ENCODE measurements around the gene PPM1E. TPM values are rescaled to one million over a fixed set of nuclear protein-coding genes. Genes with fewer than 3 reads are reported as not detected.

The PPM1E gene
- total and polyA plus RNA-seq, 2 of the 4 experiments (the other 2 are of a cell fraction) = under 0.01 to 0.05 TPM

DNA sequence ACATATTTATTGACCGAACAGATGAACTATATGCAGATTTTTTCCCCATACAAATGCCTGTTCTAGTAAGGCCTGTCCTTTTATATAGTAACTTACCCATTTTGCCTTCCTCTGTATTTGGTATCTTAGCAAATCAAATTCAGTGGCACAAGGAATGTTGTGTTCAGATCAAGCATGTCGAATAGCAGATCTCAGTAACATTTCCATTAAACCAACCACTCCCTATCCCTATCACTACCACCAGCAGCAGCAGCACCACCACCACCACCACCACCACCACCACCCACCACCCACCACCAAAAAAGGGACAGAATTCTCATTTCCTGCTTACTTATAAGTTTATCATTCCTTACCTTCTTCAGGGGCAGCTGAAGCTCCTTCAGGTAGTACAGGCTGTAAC is 256.3 kb downstream of the PPM1E start:
- TF ChIP-seq RAD21 (IDR thresholded peaks at IDR 0.05; ENCODE audit: low read length) = no peak
- no peak for TF ChIP-seq RCOR1 (IDR thresholded peaks at IDR 0.05; ENCODE audit: insufficient replicate concordance, low read length)
- no peak for TF ChIP-seq NFE2L2 (IDR thresholded peaks at IDR 0.05; ENCODE audit: low read depth, low read length)
- no peak for TF ChIP-seq MAZ (IDR thresholded peaks at IDR 0.05; ENCODE audit: borderline replicate concordance, low read depth, low read length)
- TF ChIP-seq ELK1 (IDR thresholded peaks at IDR 0.05; ENCODE audit: borderline replicate concordance, low read depth, low read length) = no peak
- no peak for TF ChIP-seq MAFK (IDR thresholded peaks at IDR 0.05; ENCODE audit: low read depth, low read length)
- TF ChIP-seq, protein P1, sequence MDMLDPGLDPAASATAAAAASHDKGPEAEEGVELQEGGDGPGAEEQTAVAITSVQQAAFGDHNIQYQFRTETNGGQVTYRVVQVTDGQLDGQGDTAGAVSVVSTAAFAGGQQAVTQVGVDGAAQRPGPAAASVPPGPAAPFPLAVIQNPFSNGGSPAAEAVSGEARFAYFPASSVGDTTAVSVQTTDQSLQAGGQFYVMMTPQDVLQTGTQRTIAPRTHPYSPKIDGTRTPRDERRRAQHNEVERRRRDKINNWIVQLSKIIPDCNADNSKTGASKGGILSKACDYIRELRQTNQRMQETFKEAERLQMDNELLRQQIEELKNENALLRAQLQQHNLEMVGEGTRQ (IDR thresholded peaks at IDR 0.05; ENCODE audit: low read depth, low read length) = no peak
- TF ChIP-seq, protein P2, sequence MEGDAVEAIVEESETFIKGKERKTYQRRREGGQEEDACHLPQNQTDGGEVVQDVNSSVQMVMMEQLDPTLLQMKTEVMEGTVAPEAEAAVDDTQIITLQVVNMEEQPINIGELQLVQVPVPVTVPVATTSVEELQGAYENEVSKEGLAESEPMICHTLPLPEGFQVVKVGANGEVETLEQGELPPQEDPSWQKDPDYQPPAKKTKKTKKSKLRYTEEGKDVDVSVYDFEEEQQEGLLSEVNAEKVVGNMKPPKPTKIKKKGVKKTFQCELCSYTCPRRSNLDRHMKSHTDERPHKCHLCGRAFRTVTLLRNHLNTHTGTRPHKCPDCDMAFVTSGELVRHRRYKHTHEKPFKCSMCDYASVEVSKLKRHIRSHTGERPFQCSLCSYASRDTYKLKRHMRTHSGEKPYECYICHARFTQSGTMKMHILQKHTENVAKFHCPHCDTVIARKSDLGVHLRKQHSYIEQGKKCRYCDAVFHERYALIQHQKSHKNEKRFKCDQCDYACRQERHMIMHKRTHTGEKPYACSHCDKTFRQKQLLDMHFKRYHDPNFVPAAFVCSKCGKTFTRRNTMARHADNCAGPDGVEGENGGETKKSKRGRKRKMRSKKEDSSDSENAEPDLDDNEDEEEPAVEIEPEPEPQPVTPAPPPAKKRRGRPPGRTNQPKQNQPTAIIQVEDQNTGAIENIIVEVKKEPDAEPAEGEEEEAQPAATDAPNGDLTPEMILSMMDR (conservative IDR thresholded peaks at IDR 0.05; ENCODE audit: low read depth, low read length) = no peak
- no peak for TF ChIP-seq BHLHE40 (IDR thresholded peaks at IDR 0.05; ENCODE audit: low read depth, low read length)
- no peak for TF ChIP-seq POLR2A (IDR thresholded peaks at IDR 0.05; ENCODE audit: low read depth, low read length)
- no peak for TF ChIP-seq CHD1 (IDR thresholded peaks at IDR 0.05; ENCODE audit: low read depth, low read length)
- no peak for TF ChIP-seq RFX5 (IDR thresholded peaks at IDR 0.05; ENCODE audit: low read depth, low read length)
- no peak for TF ChIP-seq MXI1 (IDR thresholded peaks at IDR 0.05; ENCODE audit: borderline replicate concordance, low read depth, low read length)
- TF ChIP-seq CEBPB (IDR thresholded peaks at IDR 0.05; ENCODE audit: low read depth, low read length) = no peak
- no peak for TF ChIP-seq SMC3 (IDR thresholded peaks at IDR 0.05; ENCODE audit: low read depth, low read length)
- TF ChIP-seq FOS (IDR thresholded peaks at IDR 0.05; ENCODE audit: low read depth, low read length) = no peak
- no peak for DNase-seq
- H3K4me1 ChIP-seq (ENCODE audit: control insufficient read depth, insufficient read depth, low read length) = no peaks in the 10 kb centered on the region
- H3K14ac ChIP-seq (replicated peaks; ENCODE audit: low read depth, low read length) = no peak overlapping the region
- in situ Hi-C loops (cut with MboI; ENCODE audit: low sequenced_read_pairs) = no loop called here
- H3K27me3 ChIP-seq (ENCODE audit: control insufficient read depth, insufficient read depth, low read length) = no peaks in the 10 kb centered on the region
- H3K4ac ChIP-seq (ENCODE audit: low read depth, low read length) = no peak overlapping the region
- no TSS peak for BruUV-seq (replicated peaks)
- no peak overlapping the region for H2BK120ac ChIP-seq (ENCODE audit: low read depth, low read length)
- no peaks in the 10 kb centered on the region; a peak in 1 of 4 replicates for H3K79me1 ChIP-seq (ENCODE audit: low read depth in 1 of 2, low read length in 2 of 2)
- no peak overlapping the region for H3K56ac ChIP-seq (ENCODE audit: extremely low read depth, insufficient read depth, low read length)
- H3K27ac ChIP-seq (ENCODE audit: insufficient read depth, low read length) = no peak overlapping the region
- H2BK20ac ChIP-seq (ENCODE audit: low read depth, low read length) = no peak overlapping the region
- H3K9ac ChIP-seq (ENCODE audit: low read depth, low read length) = no peak overlapping the region
- H2BK5ac ChIP-seq (ENCODE audit: low read depth, low read length, poor library complexity, severe bottlenecking) = no peak overlapping the region
- H2AK5ac ChIP-seq (ENCODE audit: low read depth, low read length) = no peak overlapping the region
- no peaks in the 10 kb centered on the region for H4K20me1 ChIP-seq (ENCODE audit: insufficient read depth, low read length)
- dilution Hi-C loops (cut with HindIII; ENCODE audit: low sequenced_read_pairs, unreplicated experiment) = no loop called here
- no peak overlapping the region for H3K4me3 ChIP-seq (ENCODE audit: insufficient read depth, low read depth, low read length)
- no peak for ATAC-seq (ENCODE audit: low read depth)
- H2BK15ac ChIP-seq (ENCODE audit: low read depth, low read length) = no peak overlapping the region
- no peak overlapping the region for H3K18ac ChIP-seq (ENCODE audit: low read depth, low read length)
- H3K23ac ChIP-seq (ENCODE audit: low read depth, low read length) = no peak overlapping the region
- H3K36me3 ChIP-seq (ENCODE audit: control insufficient read depth, insufficient read depth, low read length) = peaks cover 6% of the 10 kb centered on the region
- no peaks in the 10 kb centered on the region for H3K9me3 ChIP-seq (ENCODE audit: control insufficient read depth, insufficient read depth, low read length)
- no peak overlapping the region for H2AFZ ChIP-seq (replicated peaks; ENCODE audit: low read length, poor library complexity)
- H4K5ac ChIP-seq (ENCODE audit: low read depth, low read length) = no peak overlapping the region
- intact Hi-C loops (cut with micrococcal nuclease) = no loop called here
- no peak overlapping the region for H3K4me2 ChIP-seq (ENCODE audit: low read depth, low read length)
- POLR2A ChIA-PET (ENCODE audit: unreplicated experiment) = no interaction called here
- no peak overlapping the region for H4K91ac ChIP-seq (ENCODE audit: insufficient read depth, low read depth, low read length)
- no peak overlapping the region for H2AK9ac ChIP-seq (replicated peaks; ENCODE audit: low read depth, low read length, poor library complexity)
- H3K9me1 ChIP-seq (ENCODE audit: insufficient read depth, low read length) = no peaks in the 10 kb centered on the region
- no CpG with 5 or more reads among the region's 2 CpGs for WGBS, 2 experiments (ENCODE audit: extremely low coverage in 2 of 2, insufficient read length in 1 of 2)
- CTCF ChIA-PET = no interaction called here
- H4K8ac ChIP-seq (ENCODE audit: low read depth in 2 of 2, low read length in 2 of 2) = no peak overlapping the region

Measured in IMR-90 (cell line).